Activated naive CD8-positive, alpha-beta T cell treated with anti-CD3 and anti-CD28 coated beads, Interleukin-2, amount 50 U/mL, for 24 hours (primary cell): ENCODE measurements around the gene CBX5.
"Not testable (repeated sequence)": the region's sequence is repeated elsewhere in the genome, so short reads cannot be mapped to it uniquely, and the experiment has no call there.

Experiments used
- ATAC-seq: fragments of 150-1000 bp; cut with Tn5 transposase; one replicate; pipeline ENCODE4 v1.10.0; 2021
- DNase-seq: peaks from one replicate; pipeline ENCODE4 v3.0.0; 2021
- H3K27ac Mint-ChIP-seq: one replicate; pipeline ENCODE4 v1.8.0; 2021; ENCODE audit warnings: mild to moderate bottlenecking, mixed read lengths
- H3K27me3 Mint-ChIP-seq: one replicate; pipeline ENCODE4 v1.8.0; 2021; ENCODE audit warnings: mixed read lengths
- H3K36me3 Mint-ChIP-seq: one replicate; pipeline ENCODE4 v1.8.0; 2021; ENCODE audit warnings: low read depth, mixed read lengths
- H3K4me1 Mint-ChIP-seq: one replicate; pipeline ENCODE4 v1.8.0; 2021; ENCODE audit warnings: mixed read lengths
- H3K4me3 Mint-ChIP-seq: one replicate; pipeline ENCODE4 v1.8.0; 2021; ENCODE audit warnings: mild to moderate bottlenecking, moderate library complexity, mixed read lengths
- H3K9me3 Mint-ChIP-seq: one replicate; pipeline ENCODE4 v1.8.0; 2021; ENCODE audit warnings: mixed read lengths

CBX5 gene

GRCh38 chr12:54284070-54284780 is 4.3 kb upstream of the CBX5 start:
- ATAC-seq, H3K27me3 Mint-ChIP-seq, DNase-seq, H3K4me3 Mint-ChIP-seq, H3K36me3 Mint-ChIP-seq, H3K27ac Mint-ChIP-seq, H3K9me3 Mint-ChIP-seq: not testable (repeated sequence)
- peaks cover 49% of the 10 kb centered on the region for H3K4me1 Mint-ChIP-seq

- Mint-ChIP-seq H3K4me1 (peaks cover 56% of the 10 kb centered on the region), H3K27ac (no peak overlapping the region), H3K36me3 (no peaks in the 10 kb centered on the region), H3K27me3 (no peaks in the 10 kb centered on the region), H3K4me3 (no peak overlapping the region), H3K9me3 (no peaks in the 10 kb centered on the region)
- DNase-seq = peak; percentile 44
- no peak for ATAC-seq
Observed at GRCh38 chr12:54282949-54283593, 3.1 kb upstream of the CBX5 start.

- H3K4me3 Mint-ChIP-seq, H3K9me3 Mint-ChIP-seq, ATAC-seq, H3K36me3 Mint-ChIP-seq, DNase-seq, H3K27ac Mint-ChIP-seq, H3K27me3 Mint-ChIP-seq: not testable (repeated sequence)
- peaks cover 66% of the 10 kb centered on the region for H3K4me1 Mint-ChIP-seq
Observed at GRCh38 chr12:54281694-54282093, 1.8 kb upstream of the CBX5 start.

DNA sequence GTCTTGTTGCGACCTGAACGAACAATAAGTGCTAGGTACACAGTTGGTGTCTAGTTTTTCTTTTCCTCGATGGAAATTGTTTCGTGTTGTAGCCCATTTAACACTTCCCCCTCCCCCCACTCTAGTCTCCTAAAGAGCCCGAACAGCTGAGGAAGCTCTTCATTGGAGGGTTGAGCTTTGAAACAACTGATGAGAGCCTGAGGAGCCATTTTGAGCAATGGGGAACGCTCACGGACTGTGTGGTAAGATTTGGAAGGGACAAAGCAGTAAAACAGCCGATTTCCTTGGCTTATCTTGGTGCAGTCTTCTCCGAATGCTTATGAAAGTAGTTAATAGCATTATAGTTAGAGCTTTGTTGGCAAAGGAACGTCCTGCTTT is 1.3 kb upstream of the CBX5 start:
- H3K27me3 Mint-ChIP-seq = not testable (repeated sequence)

GRCh38 chr12:54280468-54281260 is 742 bp upstream of the CBX5 start, which contains the start of gene HNRNPA1:
TSS of gene HNRNPA1 (plus strand) at chr12:54280726. CDS start at chr12:54280808, 82 bp downstream.
- peaks cover 10% of the 10 kb centered on the region for H3K36me3 Mint-ChIP-seq
- peaks cover 67% of the 10 kb centered on the region for H3K4me1 Mint-ChIP-seq
- DNase-seq (peak; percentile 91), ATAC-seq (peak; percentile 87)
- H3K27me3 Mint-ChIP-seq = no peaks in the 10 kb centered on the region
- no peak within 1 kb of the TSS for H3K27ac Mint-ChIP-seq
- H3K4me3 Mint-ChIP-seq = no peak within 1 kb of the TSS
- H3K9me3 Mint-ChIP-seq = no peaks in the 10 kb centered on the region

More for the DNA sequence above, 1.3 kb upstream of the CBX5 start:
- not testable (repeated sequence) for ATAC-seq, H3K9me3 Mint-ChIP-seq, H3K4me3 Mint-ChIP-seq, DNase-seq, H3K27ac Mint-ChIP-seq, H3K36me3 Mint-ChIP-seq
- peaks cover 66% of the 10 kb centered on the region for H3K4me1 Mint-ChIP-seq

- no peak overlapping the region for H3K27ac Mint-ChIP-seq
- ATAC-seq (no peak), DNase-seq (no peak)
- peaks cover 12% of the 10 kb centered on the region for H3K36me3 Mint-ChIP-seq
- no peak overlapping the region for H3K4me3 Mint-ChIP-seq
- no peaks in the 10 kb centered on the region for H3K27me3 Mint-ChIP-seq
- H3K4me1 Mint-ChIP-seq = peaks cover 62% of the 10 kb centered on the region
- H3K9me3 Mint-ChIP-seq = no peaks in the 10 kb centered on the region
Observed at GRCh38 chr12:54279227-54279631, 693 bp downstream of the CBX5 start.

DNA sequence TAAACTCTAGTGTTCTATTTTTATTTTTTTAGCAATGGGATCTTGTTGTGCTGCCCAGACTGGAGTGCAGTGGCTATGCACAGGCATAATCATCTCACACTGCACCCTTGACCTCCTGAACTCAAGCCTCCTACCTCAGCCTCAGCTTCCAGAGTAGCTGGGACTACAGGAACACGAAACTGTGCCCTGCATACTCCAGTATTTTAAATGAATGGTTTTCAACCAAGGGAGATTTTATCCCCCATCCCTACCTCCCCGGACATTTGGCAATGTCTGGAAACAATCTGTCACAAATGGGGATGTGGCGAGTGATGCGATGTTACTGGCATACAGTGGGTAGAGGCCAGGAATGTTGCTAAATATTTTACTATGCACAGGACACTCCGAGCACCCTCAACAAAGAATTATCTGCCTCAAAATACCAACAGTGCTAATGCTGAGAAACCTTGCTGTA is 2.1 kb downstream of the CBX5 start:
- no peaks in the 10 kb centered on the region for H3K9me3 Mint-ChIP-seq
- H3K27me3 Mint-ChIP-seq = no peaks in the 10 kb centered on the region
- H3K27ac Mint-ChIP-seq = no peak overlapping the region
- H3K36me3 Mint-ChIP-seq = peaks cover 22% of the 10 kb centered on the region
- H3K4me3 Mint-ChIP-seq = no peak overlapping the region
- peaks cover 53% of the 10 kb centered on the region for H3K4me1 Mint-ChIP-seq
- no peak for ATAC-seq
- DNase-seq = no peak

DNA sequence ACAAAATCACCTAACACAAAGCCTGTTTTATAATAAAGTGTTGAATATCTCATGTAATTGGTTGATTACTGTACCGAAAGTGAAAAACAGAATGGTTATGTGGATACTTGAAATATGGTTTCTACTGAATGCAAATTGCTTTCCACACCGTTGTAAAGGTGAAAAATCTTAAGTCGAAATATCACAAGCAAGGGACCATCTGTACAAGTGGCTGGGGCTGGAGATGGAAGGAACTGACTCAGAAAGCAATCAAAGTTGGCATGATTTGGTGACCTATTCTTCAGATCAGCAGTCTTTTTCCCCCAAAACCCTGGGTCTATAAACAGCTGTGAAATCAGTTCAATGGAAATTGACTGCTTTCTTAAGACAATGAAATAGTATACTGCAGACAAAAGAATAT is 3.6 kb downstream of the CBX5 start:
- ATAC-seq = no peak
- Mint-ChIP-seq H3K27ac (peak overlapping the region; percentile 85), H3K4me1 (peaks cover 53% of the 10 kb centered on the region), H3K9me3 (no peaks in the 10 kb centered on the region), H3K36me3 (peaks cover 28% of the 10 kb centered on the region), H3K4me3 (no peak overlapping the region), H3K27me3 (no peaks in the 10 kb centered on the region)
- no peak for DNase-seq

DNA sequence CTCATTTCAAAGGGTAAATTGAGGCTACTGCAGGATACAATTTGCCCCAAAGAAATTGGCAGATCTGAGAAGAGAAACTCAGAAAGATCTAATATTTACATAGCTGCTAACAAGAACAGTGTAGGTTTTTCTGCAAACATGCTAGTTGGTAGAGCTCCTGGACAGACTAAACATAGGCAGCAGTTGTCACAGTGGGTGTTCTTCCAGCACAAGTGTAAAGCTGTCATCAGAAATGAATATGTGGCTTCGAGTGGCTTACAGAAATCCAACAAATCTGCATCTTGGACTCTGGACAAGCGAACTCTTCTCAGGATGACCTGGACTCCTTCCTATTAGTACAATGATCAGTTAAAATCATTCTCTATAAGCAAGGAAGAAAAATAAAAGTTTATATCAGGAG is 5.9 kb downstream of the CBX5 start:
- Mint-ChIP-seq H3K4me3 (no peak overlapping the region), H3K4me1 (peaks cover 64% of the 10 kb centered on the region), H3K9me3 (no peaks in the 10 kb centered on the region), H3K27ac (no peak overlapping the region), H3K36me3 (peaks cover 30% of the 10 kb centered on the region), H3K27me3 (no peaks in the 10 kb centered on the region)
- DNase-seq (no peak), ATAC-seq (no peak)

- no peak overlapping the region for H3K4me3 Mint-ChIP-seq
Observed at GRCh38 chr12:54272214-54272613, 7.7 kb downstream of the CBX5 start.

GRCh38 chr12:54270345-54270744 is 9.6 kb downstream of the CBX5 start:
- H3K4me3 Mint-ChIP-seq = no peak overlapping the region

More at GRCh38 chr12:54272214-54272613, 7.7 kb downstream of the CBX5 start:
- peaks cover 30% of the 10 kb centered on the region for H3K36me3 Mint-ChIP-seq
- peak; percentile 43 for ATAC-seq
- no peaks in the 10 kb centered on the region for H3K27me3 Mint-ChIP-seq
- peaks cover 51% of the 10 kb centered on the region for H3K4me1 Mint-ChIP-seq
- no peak for DNase-seq
- H3K27ac Mint-ChIP-seq = peak overlapping the region; percentile 1
- no peaks in the 10 kb centered on the region for H3K9me3 Mint-ChIP-seq

GRCh38 chr12:54266852-54267251 is 13.1 kb downstream of the CBX5 start:
- no peak overlapping the region for H3K27ac Mint-ChIP-seq
- H3K36me3 Mint-ChIP-seq = peaks cover 7% of the 10 kb centered on the region
- H3K4me3 Mint-ChIP-seq = no peak overlapping the region
- no peaks in the 10 kb centered on the region for H3K9me3 Mint-ChIP-seq
- ATAC-seq (no peak), DNase-seq (no peak)
- peaks cover 19% of the 10 kb centered on the region for H3K4me1 Mint-ChIP-seq
- H3K27me3 Mint-ChIP-seq = no peaks in the 10 kb centered on the region

More at GRCh38 chr12:54270345-54270744, 9.6 kb downstream of the CBX5 start:
- no peaks in the 10 kb centered on the region for H3K9me3 Mint-ChIP-seq
- peaks cover 24% of the 10 kb centered on the region for H3K36me3 Mint-ChIP-seq
- no peaks in the 10 kb centered on the region for H3K27me3 Mint-ChIP-seq
- ATAC-seq (no peak), DNase-seq (no peak)
- H3K4me1 Mint-ChIP-seq = peaks cover 32% of the 10 kb centered on the region
- H3K27ac Mint-ChIP-seq = peak overlapping the region; percentile 27

GRCh38 chr12:54265364-54265812 is 14.5 kb downstream of the CBX5 start:
- H3K9me3 Mint-ChIP-seq = no peaks in the 10 kb centered on the region
- H3K4me1 Mint-ChIP-seq = peaks cover 18% of the 10 kb centered on the region
- peaks cover 4% of the 10 kb centered on the region for H3K36me3 Mint-ChIP-seq
- ATAC-seq = no peak
- no peak overlapping the region for H3K27ac Mint-ChIP-seq
- no peak overlapping the region for H3K4me3 Mint-ChIP-seq
- no peaks in the 10 kb centered on the region for H3K27me3 Mint-ChIP-seq
- no peak for DNase-seq

DNA sequence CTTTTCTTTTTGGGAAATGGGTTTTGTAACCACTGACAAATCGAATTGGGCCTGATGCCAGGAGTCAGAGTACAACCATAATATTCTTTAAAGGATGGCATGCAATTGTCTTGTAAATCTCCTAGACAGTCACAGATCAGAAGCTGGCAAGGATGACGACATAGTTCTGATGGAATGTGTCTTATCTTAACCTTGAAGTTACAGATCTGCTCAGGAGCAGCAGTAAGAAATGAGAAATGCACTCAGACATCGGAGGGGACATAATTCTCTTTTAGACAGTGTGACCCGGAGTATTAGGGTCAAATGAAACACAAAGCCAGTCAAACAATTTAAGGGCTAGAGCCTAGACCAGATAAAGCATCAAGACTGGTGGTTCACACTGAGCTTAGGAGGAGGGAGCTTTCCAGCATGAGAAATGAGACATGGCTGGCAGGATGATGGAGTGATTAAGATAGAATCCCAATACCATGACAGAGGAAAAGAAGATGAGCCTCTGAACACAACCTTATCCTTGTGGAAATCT is 17.5 kb downstream of the CBX5 start:
- Mint-ChIP-seq H3K27ac (no peak overlapping the region), H3K9me3 (no peaks in the 10 kb centered on the region), H3K4me3 (no peak overlapping the region), H3K36me3 (peaks cover 12% of the 10 kb centered on the region), H3K27me3 (no peaks in the 10 kb centered on the region), H3K4me1 (peaks cover 38% of the 10 kb centered on the region)
- ATAC-seq (no peak), DNase-seq (no peak)
